Gastrocnemius medialis (tissue), 4 donors: Measurements from ENCODE around the gene RAB13.
A peak's percentile ranks its signal among the peaks of the same experiment; 100 is the strongest.

Experiments
- CTCF ChIP-seq, 5 experiments: fragments of 450-650 bp in 3 of 5; fragments of 200-600 bp in 2 of 5; sonication (generic) in 2 of 5; IDR thresholded peaks in 4 of 5; conservative IDR thresholded peaks in 1 of 5; 1 replicate in 4 of 5; 2 replicates in 1 of 5; pipeline ENCODE4 v1.5.1; 2016 to 2019; ENCODE audit warnings: antibody characterized with exemption in 5 of 5, mild to moderate bottlenecking in 3 of 5, moderate library complexity in 3 of 5
- POLR2A ChIP-seq, 2 donors: fragments of 450-650 bp; IDR thresholded peaks; one replicate each; pipeline ENCODE4 v1.6.1; 2017; ENCODE audit warnings: antibody characterized with exemption in 2 of 2, mild to moderate bottlenecking in 2 of 2, moderate library complexity in 2 of 2

GRCh38 chr1:153945795-153946621, 40.1 kb downstream of the RAB13 start:
- TF ChIP-seq POLR2A (IDR thresholded peaks at IDR 0.05) (peak; percentile 76 to 86), CTCF (IDR thresholded peaks at IDR 0.05 in 4 of 5, conservative IDR thresholded peaks at IDR 0.05 in 1 of 5) (no peak)
